Activated gamma-delta T cell (primary cell): ENCODE data around the gene NDUFS8.

ENCODE experiments used
- DNase-seq: peaks from one replicate; lab custom pipeline; 2025; lab: John Stamatoyannopoulos, UW

NDUFS8 gene

DNA sequence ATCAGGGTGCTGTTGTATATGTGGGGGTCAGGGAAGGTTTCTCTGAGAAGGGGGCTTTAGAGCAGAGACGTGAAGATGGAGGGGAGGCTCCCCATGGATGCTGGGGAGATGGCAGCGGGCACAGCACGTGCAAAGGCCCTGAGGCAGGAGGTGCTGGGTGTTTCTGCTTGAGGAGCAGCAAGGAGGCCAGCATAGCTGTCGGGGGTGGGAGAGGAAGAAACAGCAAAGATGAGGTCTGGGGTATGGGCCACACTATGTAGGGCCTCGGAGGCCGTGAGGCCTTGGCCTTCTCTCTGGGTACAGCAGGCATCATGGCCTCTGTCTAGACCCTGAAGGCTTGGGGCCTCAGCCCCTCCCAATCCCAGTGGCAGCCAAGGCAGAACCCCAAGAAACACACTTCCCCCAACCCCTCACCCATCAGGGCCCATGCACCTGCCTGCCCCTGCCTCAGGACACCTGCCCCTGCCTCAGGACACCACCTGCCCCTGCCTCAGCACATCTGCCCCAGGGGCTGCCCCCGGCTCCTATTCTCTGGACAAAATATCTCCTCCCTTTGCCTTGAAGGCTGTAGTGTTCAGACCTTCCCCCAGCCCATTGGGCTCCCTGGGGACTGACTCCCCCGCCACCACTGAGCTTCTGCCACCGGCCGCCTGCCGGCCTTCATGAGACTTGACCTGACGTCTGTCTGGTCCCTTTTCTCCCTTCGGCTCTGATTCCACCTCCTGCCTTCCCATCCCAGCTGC, 14.1 kb upstream of the NDUFS8 start:
- DNase-seq, result no peak

DNA sequence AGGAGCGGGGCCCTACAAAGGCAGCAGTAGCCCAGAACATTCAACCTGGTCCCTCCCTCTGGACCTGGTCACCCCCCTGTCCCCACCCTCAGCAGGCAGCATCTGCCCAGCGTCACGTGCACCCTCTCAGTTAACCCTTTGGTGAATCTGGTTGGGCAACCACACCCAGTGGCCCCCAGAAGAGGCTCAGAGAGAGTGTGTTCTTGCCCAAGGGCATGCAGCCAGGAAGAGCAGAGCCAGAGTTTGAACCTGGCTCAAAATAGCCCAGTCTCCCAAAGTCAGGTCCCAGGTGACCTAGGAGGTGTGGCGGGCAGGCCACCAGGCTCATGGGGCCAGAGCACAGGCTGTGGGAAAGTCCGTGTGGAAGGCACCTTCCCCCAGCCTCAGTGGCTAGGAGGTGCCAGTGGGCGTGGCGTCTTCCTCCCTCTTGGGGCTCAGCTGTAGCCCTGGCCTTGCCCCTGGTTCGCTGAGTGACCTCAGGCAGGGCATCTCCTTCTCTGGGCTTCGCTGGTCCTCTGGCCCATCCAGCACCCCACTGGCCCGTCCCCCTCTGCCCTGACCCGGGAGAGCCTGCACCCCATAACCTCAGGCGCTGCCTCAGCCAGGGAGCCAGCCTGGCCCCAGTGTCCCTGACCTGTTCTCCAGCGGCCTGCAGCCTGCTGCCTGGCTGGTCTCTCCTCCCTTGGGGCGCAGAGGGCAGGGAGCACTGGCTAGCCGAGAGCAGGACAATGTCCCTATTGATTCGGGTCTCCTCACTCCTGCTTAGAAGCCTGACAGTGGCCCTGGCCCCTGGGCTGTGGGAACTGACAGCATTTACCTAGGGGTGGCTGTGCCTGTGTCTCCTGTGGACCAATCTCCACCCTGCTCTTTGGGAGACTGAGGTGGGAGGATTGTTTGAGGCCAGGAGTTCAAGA, 13.3 kb upstream of the NDUFS8 start:
- no peak for DNase-seq

DNA sequence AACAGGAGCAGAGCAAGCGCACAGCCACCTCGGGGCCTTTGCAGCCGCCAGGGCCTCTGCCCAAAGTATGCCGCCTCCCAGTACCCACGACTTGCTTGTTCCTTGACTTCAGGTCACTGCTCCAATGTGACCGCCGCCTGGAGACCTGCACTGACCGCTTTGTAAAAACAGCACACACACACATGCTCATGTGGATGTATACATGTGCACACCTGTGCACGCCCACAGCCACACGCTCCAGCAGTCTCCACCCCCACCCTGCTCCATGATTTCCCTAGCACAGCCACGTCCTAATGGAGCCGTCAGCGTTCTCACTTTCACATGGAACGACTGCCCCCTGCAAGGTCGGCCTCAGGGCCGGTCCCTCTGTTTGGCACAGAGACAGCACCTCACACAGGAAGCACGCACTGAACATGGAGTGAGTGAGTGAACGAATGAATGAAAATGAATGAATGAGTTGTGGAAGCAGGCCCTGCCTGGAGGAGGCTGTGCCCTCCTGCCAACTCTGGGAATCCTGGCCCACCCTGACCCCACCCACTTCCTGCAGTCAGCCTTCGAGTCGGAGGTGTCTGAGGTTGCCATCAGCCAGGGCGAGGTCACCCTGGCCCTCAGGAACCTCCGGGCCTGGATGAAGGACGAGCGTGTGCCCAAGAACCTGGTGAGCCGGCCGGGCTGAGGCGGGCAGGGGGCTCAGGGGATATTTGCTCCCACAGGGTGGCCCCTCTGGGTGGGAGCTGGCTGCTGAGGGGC, 12.3 kb upstream of the NDUFS8 start:
- no peak for DNase-seq

DNA sequence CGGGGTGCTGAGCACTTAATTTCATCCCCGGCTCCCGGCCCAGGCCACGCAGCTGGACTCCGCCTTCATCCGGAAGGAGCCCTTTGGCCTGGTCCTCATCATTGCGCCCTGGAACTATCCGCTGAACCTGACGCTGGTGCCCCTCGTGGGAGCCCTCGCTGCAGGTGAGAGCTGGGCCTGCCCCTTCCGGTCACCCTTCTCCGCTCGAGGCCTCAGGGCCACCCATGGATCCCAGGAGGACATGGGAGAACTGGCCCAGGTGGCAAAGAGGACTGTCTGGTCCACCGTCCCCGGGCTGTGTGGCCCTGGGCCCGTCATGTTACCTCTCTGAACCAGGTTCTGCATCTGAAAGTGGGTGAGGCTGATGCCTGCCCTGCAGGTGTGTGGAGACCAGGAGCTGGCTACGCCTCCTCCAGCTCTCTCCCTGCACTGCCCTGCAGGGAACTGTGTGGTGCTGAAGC, 11.7 kb upstream of the NDUFS8 start:
- no peak for DNase-seq

DNA sequence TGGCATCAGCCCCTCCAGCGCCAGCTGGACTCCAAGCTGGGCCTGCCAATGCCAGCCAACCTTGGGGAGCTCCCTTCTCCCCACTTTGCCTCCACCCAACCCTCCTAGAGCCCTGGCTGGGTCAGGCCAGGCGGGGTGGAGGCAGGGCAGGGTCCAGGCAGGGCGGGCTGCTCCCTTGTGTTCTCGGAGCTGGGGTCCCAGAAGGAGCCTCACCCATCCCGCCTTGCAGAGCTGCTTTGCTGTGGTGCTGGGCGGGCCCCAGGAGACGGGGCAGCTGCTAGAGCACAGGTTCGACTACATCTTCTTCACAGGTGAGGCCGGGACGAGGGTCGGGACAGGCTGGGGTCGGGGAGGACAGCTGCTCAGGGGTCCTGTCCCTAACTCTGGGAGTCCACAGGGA, 11.0 kb upstream of the NDUFS8 start:
- DNase-seq, result no peak

DNA sequence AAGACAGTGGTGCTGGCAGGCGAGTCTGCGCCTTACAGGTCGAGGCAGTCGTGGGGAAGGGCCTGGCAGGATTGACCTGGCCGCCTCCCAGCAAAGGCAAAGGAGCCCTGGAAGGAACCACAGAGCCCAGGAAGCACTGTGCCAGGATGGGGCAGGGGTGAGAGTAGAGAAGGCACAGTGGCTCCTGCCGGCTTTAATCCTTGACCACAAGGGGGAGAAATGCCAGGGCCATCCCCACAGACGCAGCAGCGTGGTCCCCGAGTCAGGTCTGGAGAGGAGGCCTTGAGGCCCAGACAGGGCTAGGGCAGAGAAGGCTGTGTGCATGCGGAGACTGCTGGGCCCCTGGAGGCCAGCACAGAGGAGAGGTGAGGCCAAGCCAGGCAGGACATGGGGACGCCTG, 9.9 kb upstream of the NDUFS8 start:
- DNase-seq, result no peak

DNA sequence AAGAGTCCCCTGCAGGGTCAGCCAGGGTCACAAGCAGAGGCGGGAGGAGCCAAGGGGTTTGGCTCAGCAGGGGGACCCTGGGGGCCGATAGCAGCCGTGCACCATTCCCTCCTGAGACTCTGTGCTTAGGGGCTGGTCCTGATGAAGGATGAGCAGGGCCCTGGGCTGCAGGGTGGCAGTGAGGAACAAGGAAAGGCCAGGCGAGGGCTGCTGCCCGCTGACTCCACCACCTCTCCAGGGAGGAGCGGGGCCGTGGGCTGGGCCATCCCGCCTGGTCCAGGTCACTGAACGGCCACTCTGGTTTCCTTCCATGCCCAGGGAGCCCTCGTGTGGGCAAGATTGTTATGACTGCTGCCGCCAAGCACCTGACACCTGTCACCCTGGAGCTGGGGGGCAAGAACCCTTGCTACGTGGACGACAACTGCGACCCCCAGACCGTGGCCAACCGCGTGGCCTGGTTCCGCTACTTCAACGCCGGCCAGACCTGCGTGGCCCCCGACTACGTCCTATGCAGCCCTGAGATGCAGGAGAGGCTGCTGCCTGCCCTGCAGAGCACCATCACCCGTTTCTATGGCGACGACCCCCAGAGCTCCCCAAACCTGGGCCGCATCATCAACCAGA, 9.2 kb upstream of the NDUFS8 start:
- no peak for DNase-seq

DNA sequence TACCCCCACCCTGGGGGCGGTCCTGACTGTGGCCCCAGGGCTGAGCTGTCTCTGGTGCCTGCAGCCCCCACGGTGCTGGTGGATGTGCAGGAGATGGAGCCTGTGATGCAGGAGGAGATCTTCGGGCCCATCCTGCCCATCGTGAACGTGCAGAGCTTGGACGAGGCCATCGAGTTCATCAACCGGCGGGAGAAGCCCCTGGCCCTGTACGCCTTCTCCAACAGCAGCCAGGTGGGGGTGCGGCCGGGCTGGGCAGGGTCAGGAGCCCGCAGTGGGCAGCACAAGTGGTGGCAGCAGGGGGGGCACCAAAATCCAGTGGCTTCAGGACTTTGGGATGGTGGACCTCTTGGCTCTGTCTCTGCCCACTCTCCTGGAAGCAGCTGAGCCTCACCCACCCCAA, 8.0 kb upstream of the NDUFS8 start:
- DNase-seq, result no peak

DNA sequence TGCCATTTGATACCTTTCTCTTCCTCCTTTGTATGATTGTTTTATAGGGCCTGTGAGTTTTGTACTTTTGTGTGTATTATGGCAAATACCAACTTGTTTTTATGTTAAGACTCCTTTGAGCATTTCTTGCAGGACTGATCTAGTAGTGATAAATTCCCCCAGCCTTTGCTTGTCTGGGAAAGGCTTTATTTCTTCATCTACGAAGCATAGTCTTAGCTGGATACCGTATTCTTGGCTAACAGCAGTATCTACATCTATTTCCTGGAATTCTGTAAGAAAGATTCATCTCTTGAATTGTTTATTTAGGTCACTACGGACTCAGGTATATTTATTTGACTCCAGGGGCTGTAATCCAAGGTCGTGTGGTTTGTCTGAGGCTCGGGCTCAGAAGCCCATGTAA, 6.0 kb upstream of the NDUFS8 start:
- DNase-seq, result no peak

DNA sequence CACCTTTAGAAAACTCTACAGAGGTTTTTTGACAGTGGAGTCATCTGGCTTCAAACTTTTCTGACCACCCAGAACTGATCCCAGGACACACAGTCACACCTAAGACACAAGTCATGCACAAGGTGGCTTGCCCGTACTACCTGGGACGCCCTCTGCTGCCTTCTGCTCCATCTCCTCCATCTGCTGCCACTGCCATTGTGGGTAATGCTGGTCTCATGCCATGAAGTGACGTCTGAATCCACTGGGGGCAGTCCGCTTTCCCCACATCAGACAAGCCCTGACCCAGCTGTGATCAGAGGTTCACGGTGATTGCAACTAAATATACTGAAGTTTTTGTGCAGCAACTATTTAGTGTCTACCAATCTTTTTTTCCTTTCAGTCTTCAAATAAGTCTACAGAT, 5.4 kb upstream of the NDUFS8 start:
- DNase-seq, result no peak

DNA sequence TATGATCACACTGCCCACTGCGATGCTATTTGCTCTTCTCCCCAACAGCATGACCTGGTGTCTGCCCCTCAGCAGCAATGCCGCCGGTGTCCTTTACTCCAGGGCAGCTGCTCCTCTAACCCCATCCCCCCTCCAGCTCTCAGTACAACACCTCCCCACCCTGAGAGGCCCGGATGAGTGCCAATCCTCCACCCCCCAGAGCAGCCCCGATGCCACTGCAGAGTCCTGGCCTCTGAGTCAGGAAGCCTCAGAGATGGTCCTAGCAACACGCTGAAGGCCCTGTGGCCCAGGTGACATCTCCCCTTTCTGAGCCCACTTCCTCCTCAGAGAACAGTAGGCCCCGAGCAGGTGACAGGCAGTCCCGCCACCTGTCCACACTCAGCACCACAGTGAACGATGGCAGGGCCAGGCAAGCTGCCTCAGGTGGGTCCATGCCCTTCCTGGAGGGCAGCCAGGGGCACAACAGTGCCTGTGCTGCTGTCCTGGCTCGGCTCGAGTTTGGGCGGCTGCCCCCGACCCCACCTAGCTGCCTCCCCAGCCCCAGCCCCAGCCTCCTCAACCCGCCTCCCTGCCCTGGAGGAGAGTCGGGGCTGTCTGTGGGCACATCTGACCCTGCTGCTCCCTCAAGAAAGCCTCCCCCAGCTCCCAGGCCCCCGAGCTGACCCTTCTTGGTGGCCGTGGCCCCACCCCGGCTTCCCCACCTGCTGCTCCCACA, 3.9 kb upstream of the NDUFS8 start:
- DNase-seq, result no peak

DNA sequence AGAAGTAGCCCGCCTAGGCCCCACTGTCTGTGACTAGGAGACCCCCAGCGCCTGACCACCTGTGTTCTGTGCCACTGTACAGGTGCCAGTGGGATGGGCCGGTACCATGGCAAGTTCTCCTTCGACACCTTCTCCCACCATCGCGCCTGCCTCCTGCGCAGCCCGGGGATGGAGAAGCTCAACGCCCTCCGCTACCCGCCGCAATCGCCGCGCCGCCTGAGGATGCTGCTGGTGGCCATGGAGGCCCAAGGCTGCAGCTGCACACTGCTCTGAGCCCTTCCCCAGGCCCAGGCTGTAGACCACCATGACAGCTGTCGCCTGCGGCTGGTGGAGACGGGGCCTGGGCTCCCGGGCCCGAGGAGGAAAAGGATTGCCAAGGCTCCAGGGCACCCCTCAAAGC, 2.8 kb upstream of the NDUFS8 start:
- DNase-seq, result no peak

DNA sequence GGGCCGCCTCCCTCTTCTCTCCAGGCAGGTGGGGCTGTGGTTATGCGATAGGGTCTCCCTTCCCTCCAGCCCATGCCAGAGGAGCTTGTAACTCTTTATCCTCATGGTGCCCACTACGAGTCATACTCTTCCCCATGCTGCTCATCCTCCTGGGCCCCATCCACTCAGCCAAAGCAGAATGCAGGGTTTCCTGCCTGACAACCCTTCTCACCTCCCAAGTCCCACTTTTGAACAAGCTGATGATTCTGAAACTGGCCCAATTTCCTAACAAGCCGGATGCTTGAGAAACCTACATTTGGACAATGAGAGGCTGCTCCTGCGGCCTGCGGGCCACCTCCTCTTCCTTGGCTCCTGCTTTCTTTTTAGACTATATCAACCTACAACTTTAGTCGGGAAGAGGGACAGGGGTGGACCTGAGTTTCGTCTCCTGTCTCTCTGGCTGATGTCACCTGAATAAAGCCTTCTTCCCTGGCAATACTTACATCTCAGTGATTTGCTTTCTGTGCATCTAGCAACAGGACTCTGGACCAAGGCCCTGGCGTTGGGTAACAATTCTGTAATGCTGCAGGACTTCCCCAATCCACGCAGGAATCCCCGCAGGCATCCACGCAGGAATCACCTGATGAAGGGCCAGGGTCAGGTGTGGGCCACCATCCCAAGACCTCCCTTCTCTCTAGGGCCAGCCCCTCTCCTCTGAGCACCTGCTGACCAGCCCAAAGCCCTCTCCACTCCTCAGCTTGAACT, 1.5 kb upstream of the NDUFS8 start:
- DNase-seq, result no peak

DNA sequence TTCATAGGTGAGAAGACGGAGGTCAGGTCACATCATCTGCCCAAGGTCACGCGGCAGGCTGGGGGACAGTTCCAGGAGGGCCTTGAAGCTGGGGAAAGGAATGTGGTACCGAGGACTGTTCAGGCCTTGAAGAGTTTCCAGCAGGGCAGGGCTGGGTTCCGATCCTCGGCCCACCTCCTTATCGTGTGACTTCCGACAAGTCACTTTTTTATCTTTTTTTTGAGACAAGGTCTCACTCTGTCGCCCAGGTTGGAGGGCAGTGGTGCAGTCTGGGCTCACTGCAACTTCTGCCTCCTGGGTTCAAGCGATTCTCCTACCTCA, 623 bp downstream of the NDUFS8 start:
- no peak for DNase-seq

DNA sequence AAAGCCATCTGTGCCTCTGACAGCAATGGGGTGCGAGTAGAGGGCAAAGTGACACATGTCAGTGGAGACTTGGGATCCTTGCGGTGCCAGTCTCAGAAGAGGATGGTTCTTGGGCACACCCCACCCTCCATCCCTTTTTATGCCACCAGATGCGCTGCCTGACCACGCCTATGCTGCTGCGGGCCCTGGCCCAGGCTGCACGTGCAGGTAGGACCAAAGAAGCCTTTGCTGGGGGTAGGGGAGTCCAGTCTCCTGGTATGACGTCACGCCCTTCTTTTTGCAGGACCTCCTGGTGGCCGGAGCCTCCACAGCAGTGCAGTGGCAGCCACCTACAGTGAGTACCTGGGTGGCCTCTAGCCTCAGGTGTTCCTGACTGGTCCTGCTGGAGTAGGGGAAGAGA, 1.5 kb downstream of the NDUFS8 start:
- DNase-seq, result no peak

DNA sequence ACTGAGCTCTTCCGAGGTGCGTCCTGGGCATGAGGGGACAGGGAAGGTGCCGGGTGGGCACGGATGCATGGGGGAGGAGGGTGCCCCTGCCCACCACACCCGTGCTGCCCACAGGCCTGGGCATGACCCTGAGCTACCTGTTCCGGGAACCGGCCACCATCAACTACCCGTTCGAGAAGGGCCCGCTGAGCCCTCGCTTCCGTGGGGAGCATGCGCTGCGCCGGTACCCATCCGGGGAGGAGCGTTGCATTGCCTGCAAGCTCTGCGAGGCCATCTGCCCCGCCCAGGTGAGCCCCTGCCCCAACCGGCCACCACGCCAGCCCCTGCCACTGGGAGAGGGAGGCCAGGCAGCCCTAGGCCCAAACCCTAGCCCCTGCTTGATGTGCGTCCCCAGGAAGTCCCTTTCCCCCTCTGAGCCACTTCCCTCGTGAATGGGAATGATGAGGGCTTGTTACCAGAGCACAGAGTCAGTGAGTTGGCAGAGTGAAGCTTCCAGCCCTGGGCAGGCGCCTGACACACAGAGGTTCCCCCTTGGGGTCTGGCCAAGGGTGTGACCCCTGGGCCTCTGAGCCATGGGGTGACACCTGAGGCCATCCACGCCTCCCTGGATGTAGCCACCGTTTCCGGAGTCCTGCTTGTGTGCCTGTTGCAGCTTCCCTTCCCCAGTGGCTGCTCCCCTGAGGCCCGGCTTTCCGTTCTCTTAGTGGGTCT, 2.7 kb downstream of the NDUFS8 start:
- DNase-seq, result no peak

DNA sequence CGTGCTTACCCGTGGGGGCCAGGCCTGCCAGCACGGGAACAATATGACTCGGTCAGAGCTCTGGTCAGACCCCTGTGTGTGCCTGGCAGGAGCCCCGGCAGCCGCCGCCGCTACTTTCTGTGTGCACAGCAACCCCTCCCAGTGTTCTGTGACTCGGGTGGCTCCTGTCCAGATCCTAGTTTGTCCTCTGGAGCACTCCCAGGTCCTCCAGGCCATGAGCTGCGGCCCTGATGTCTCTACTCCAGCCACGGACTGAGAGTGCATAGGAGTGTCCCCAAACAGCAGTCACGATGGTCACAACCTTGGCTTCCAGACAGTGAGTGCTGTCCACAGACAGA, 3.2 kb downstream of the NDUFS8 start:
- DNase-seq, result no peak

DNA sequence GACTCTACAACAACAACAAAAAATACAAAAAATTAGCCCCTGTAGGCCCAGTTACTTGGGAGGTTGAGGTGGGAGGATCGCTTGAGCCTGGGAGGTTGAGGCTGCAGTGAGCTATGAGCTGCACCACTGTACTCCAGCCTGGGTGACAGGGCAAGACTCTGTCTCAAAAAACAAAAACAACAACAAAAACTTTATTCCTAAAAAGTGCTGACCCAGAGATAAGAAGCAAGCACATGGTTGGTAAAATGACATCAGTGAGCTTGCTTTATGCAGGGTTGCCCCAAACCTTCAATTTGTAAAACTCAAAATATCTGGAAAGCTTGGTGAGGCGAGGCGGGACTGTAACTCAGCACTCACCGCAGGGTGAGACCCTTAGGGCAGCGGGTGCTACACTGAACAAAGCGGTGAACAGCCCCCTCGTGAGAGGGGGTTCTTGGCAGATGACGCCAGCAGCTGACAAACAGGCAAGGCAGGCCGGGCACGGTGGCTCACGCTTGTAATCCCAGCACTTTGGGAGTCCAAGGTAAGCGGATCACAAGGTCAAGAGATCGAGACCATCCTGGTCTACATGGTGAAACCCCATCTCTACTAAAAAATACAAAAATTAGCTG, 4.9 kb downstream of the NDUFS8 start:
- DNase-seq, result no peak

DNA sequence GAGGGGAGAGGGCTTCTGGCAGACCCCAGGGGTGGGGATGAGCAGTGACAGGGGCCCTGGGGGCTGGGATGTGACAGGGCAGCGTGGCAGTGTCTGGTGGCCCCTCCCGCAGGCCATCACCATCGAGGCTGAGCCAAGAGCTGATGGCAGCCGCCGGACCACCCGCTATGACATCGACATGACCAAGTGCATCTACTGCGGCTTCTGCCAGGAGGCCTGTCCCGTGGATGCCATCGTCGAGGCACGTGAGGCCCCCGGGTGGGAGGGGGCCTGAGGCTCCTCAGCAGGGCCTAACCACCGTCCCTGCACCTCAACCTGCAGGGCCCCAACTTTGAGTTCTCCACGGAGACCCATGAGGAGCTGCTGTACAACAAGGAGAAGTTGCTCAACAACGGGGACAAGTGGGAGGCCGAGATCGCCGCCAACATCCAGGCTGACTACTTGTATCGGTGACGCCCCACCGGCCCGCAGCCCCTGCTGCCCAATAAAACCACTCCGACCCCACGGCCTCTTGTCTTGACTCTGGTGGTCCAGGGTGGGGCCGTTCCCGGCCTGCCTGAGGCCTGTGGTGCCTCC, 5.7 kb downstream of the NDUFS8 start:
- DNase-seq, result no peak
